ENCODE data around the gene CLDN10. TPM values are rescaled to one million over a fixed set of nuclear protein-coding genes. Genes with fewer than 3 reads are reported as not detected.

CLDN10 gene
- total RNA-seq, 1 experiment from 2014 or later: not detected

DNA sequence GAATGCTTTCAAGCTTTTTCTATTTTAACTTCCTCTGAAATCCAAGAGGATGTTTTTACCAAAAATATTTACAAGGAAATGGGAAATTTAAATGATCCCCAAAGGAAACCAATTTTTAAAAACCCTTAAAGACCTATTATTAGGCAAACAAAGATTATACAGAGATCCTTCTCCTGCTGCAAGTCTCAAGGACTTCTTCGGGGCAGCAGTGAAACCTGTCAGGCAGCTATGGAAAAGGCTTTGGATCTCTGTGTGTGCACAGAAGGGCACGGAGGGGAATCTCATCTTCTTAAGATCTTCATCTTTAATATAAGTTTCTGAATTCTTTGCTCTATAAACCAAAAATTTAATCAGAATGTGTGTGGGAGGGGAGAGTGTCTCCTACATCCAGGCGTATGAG, 36.0 kb upstream of the CLDN10 start:
- TF ChIP-seq EZH2phosphoT487 (IDR thresholded peaks at IDR 0.05; ENCODE audit: borderline replicate concordance, low read length) (no peak), EZH2 (IDR thresholded peaks at IDR 0.05; ENCODE audit: low read length, unreplicated experiment) (no peak), CTCF (conservative IDR thresholded peaks at IDR 0.05; ENCODE audit: low read depth, low read length) (no peak)
- no peaks in the 10 kb centered on the region for H3K9me3 ChIP-seq (ENCODE audit: low read length)
- H3K9me2 ChIP-seq (replicated peaks; ENCODE audit: low read length): no peaks in the 10 kb centered on the region
- no peaks in the 10 kb centered on the region for H3K4me1 ChIP-seq (ENCODE audit: insufficient read depth, low read length)
- H3K27ac ChIP-seq (ENCODE audit: low read length): no peak overlapping the region
- no peaks in the 10 kb centered on the region for H3K36me3 ChIP-seq (ENCODE audit: low read depth, low read length)
- no peaks in the 10 kb centered on the region for H3K27me3 ChIP-seq (ENCODE audit: low read length)
- no peak overlapping the region for H3K4me3 ChIP-seq (ENCODE audit: low read length)
- DNase-seq: no peak
- BruUV-seq (replicated peaks): no TSS peak
- H3K9ac ChIP-seq (ENCODE audit: low read length): no peak overlapping the region
- no peak overlapping the region for H3K4me2 ChIP-seq (ENCODE audit: low read length)
- H3K79me2 ChIP-seq (ENCODE audit: low read length): no peaks in the 10 kb centered on the region
- no peaks in the 10 kb centered on the region for H3F3A ChIP-seq (ENCODE audit: low read length, unreplicated experiment)
- no peak for ATAC-seq
- ChIA-PET CTCF (no interaction called here), POLR2A (ENCODE audit: unreplicated experiment) (no interaction called here)
- no peaks in the 10 kb centered on the region for H4K20me1 ChIP-seq (ENCODE audit: low read length)
- intact Hi-C loops (cut with micrococcal nuclease): no loop called here
- no peak overlapping the region for H2AFZ ChIP-seq (ENCODE audit: low read length)

- H3K36me3 ChIP-seq (ENCODE audit: low read depth, low read length): no peaks in the 10 kb centered on the region
- TF ChIP-seq EZH2 (IDR thresholded peaks at IDR 0.05; ENCODE audit: low read length, unreplicated experiment) (no peak), CTCF (conservative IDR thresholded peaks at IDR 0.05; ENCODE audit: low read depth, low read length) (no peak), EZH2phosphoT487 (IDR thresholded peaks at IDR 0.05; ENCODE audit: borderline replicate concordance, low read length) (no peak)
- no peaks in the 10 kb centered on the region for H3K4me1 ChIP-seq (ENCODE audit: insufficient read depth, low read length)
- H2AFZ ChIP-seq (ENCODE audit: low read length): no peak overlapping the region
- no peak overlapping the region for H3K4me3 ChIP-seq (ENCODE audit: low read length)
- intact Hi-C loops (cut with micrococcal nuclease): no loop called here
- H3F3A ChIP-seq (ENCODE audit: low read length, unreplicated experiment): no peaks in the 10 kb centered on the region
- ATAC-seq: no peak
- ChIA-PET POLR2A (ENCODE audit: unreplicated experiment) (no interaction called here), CTCF (interaction anchor here (0.7 kb wide), 1 partner anchor 943 kb away, joined by 3 read pairs; no protein-coding TSS in a partner anchor)
- no peak overlapping the region for H3K9ac ChIP-seq (ENCODE audit: low read length)
- no peaks in the 10 kb centered on the region for H3K9me3 ChIP-seq (ENCODE audit: low read length)
- no peaks in the 10 kb centered on the region for H3K27me3 ChIP-seq (ENCODE audit: low read length)
- no TSS peak for BruUV-seq (replicated peaks)
- no peaks in the 10 kb centered on the region for H3K9me2 ChIP-seq (replicated peaks; ENCODE audit: low read length)
- H3K4me2 ChIP-seq (ENCODE audit: low read length): no peak overlapping the region
- H3K27ac ChIP-seq (ENCODE audit: low read length): no peak overlapping the region
- no peaks in the 10 kb centered on the region for H3K79me2 ChIP-seq (ENCODE audit: low read length)
- no peaks in the 10 kb centered on the region for H4K20me1 ChIP-seq (ENCODE audit: low read length)
- DNase-seq: no peak
Observed at GRCh38 chr13:95523598-95523997, 28.9 kb upstream of the CLDN10 start.

- intact Hi-C loops (cut with micrococcal nuclease): no loop called here
- H3K9me2 ChIP-seq (replicated peaks; ENCODE audit: low read length): no peaks in the 10 kb centered on the region
- no peaks in the 10 kb centered on the region for H3K27me3 ChIP-seq (ENCODE audit: low read length)
- H2AFZ ChIP-seq (ENCODE audit: low read length): no peak overlapping the region
- H3F3A ChIP-seq (ENCODE audit: low read length, unreplicated experiment): no peaks in the 10 kb centered on the region
- H4K20me1 ChIP-seq (ENCODE audit: low read length): no peaks in the 10 kb centered on the region
- ChIA-PET POLR2A (ENCODE audit: unreplicated experiment) (no interaction called here), CTCF (interaction anchor here (0.7 kb wide), 1 partner anchor 944 kb away, joined by 3 read pairs; no protein-coding TSS in a partner anchor)
- H3K36me3 ChIP-seq (ENCODE audit: low read depth, low read length): no peaks in the 10 kb centered on the region
- H3K9ac ChIP-seq (ENCODE audit: low read length): no peak overlapping the region
- H3K4me2 ChIP-seq (ENCODE audit: low read length): no peak overlapping the region
- peak; percentile 5 for DNase-seq
- H3K4me1 ChIP-seq (ENCODE audit: insufficient read depth, low read length): peaks cover under 1% of the 10 kb centered on the region
- no peaks in the 10 kb centered on the region for H3K9me3 ChIP-seq (ENCODE audit: low read length)
- no peak overlapping the region for H3K4me3 ChIP-seq (ENCODE audit: low read length)
- no peaks in the 10 kb centered on the region for H3K79me2 ChIP-seq (ENCODE audit: low read length)
- no peak for TF ChIP-seq EZH2phosphoT487 (IDR thresholded peaks at IDR 0.05; ENCODE audit: borderline replicate concordance, low read length)
- no peak for TF ChIP-seq EZH2 (IDR thresholded peaks at IDR 0.05; ENCODE audit: low read length, unreplicated experiment)
- no peak for TF ChIP-seq CTCF (conservative IDR thresholded peaks at IDR 0.05; ENCODE audit: low read depth, low read length)
- H3K27ac ChIP-seq (ENCODE audit: low read length): no peak overlapping the region
- BruUV-seq (replicated peaks): no TSS peak
- ATAC-seq: no peak
Observed at GRCh38 chr13:95524264-95524901, 28.1 kb upstream of the CLDN10 start.

Measured in PC-3 (cell line).